ENCODE results near the gene PITPNM2.

Gene PITPNM2

DNA sequence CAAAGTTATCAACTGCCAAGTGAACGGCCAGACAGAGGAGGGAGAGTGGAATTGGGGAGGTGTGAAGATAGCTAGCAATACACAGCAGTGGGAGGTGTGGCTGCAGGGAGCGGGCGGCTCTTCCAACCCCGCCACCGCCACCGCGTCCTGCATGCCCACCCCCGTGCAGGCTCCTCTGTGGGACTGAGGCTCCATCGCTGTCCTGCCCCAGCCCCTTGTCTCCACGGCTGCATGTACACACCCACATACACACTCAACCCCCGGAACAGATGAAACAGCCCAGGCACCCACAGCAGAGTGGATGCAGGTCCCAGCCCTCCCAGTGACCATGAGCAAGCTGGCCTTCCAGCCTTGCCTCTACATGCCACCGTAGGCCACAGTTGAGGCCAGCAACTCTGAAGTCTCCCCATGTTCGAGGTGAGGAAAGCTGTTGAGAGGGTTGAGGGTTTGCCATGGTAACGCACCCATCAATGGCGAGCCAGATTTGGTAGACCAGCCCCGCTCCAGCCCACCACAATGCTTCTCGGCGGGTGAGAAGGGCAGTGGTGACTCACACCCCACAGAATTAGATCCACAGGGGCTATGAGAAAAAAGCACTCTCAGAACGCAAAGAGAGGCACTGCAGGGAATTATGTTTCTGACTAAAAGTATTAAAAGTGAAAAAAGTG is 39.3 kb downstream of the PITPNM2 start:
- ATAC-seq: peak; percentile 16; the same call in 2 of the 3 replicates
- TF ChIP-seq SNAI2 (CRISPR knock-in tag; IDR thresholded peaks at IDR 0.05): no peak
- TF ChIP-seq BACH2 (CRISPR knock-in tag; IDR thresholded peaks at IDR 0.05; ENCODE audit: borderline replicate concordance): no peak
- no peak for TF ChIP-seq CSDC2 (CRISPR knock-in tag; IDR thresholded peaks at IDR 0.05)
- no peak for TF ChIP-seq ZNF8 (CRISPR knock-in tag; IDR thresholded peaks at IDR 0.05)
- no peak for TF ChIP-seq TCF4 (CRISPR knock-in tag; IDR thresholded peaks at IDR 0.05; ENCODE audit: borderline replicate concordance)
- TF ChIP-seq ISL1 (CRISPR knock-in tag; IDR thresholded peaks at IDR 0.05): no peak
- TF ChIP-seq ZFP30 (CRISPR knock-in tag; IDR thresholded peaks at IDR 0.05): no peak
- TF ChIP-seq, protein P1, sequence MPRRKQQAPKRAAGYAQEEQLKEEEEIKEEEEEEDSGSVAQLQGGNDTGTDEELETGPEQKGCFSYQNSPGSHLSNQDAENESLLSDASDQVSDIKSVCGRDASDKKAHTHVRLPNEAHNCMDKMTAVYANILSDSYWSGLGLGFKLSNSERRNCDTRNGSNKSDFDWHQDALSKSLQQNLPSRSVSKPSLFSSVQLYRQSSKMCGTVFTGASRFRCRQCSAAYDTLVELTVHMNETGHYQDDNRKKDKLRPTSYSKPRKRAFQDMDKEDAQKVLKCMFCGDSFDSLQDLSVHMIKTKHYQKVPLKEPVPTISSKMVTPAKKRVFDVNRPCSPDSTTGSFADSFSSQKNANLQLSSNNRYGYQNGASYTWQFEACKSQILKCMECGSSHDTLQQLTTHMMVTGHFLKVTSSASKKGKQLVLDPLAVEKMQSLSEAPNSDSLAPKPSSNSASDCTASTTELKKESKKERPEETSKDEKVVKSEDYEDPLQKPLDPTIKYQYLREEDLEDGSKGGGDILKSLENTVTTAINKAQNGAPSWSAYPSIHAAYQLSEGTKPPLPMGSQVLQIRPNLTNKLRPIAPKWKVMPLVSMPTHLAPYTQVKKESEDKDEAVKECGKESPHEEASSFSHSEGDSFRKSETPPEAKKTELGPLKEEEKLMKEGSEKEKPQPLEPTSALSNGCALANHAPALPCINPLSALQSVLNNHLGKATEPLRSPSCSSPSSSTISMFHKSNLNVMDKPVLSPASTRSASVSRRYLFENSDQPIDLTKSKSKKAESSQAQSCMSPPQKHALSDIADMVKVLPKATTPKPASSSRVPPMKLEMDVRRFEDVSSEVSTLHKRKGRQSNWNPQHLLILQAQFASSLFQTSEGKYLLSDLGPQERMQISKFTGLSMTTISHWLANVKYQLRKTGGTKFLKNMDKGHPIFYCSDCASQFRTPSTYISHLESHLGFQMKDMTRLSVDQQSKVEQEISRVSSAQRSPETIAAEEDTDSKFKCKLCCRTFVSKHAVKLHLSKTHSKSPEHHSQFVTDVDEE (CRISPR knock-in tag; IDR thresholded peaks at IDR 0.05): no peak
- TF ChIP-seq ARNTL (CRISPR knock-in tag; IDR thresholded peaks at IDR 0.05; ENCODE audit: borderline replicate concordance, low read depth): no peak
- TF ChIP-seq, protein P2, sequence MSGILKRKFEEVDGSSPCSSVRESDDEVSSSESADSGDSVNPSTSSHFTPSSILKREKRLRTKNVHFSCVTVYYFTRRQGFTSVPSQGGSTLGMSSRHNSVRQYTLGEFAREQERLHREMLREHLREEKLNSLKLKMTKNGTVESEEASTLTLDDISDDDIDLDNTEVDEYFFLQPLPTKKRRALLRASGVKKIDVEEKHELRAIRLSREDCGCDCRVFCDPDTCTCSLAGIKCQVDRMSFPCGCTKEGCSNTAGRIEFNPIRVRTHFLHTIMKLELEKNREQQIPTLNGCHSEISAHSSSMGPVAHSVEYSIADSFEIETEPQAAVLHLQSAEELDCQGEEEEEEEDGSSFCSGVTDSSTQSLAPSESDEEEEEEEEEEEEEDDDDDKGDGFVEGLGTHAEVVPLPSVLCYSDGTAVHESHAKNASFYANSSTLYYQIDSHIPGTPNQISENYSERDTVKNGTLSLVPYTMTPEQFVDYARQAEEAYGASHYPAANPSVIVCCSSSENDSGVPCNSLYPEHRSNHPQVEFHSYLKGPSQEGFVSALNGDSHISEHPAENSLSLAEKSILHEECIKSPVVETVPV (CRISPR knock-in tag; IDR thresholded peaks at IDR 0.05): no peak
- TF ChIP-seq TOX (CRISPR knock-in tag; IDR thresholded peaks at IDR 0.05; ENCODE audit: borderline replicate concordance): no peak
- TF ChIP-seq, protein P3, sequence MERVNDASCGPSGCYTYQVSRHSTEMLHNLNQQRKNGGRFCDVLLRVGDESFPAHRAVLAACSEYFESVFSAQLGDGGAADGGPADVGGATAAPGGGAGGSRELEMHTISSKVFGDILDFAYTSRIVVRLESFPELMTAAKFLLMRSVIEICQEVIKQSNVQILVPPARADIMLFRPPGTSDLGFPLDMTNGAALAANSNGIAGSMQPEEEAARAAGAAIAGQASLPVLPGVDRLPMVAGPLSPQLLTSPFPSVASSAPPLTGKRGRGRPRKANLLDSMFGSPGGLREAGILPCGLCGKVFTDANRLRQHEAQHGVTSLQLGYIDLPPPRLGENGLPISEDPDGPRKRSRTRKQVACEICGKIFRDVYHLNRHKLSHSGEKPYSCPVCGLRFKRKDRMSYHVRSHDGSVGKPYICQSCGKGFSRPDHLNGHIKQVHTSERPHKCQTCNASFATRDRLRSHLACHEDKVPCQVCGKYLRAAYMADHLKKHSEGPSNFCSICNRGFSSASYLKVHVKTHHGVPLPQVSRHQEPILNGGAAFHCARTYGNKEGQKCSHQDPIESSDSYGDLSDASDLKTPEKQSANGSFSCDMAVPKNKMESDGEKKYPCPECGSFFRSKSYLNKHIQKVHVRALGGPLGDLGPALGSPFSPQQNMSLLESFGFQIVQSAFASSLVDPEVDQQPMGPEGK (CRISPR knock-in tag; IDR thresholded peaks at IDR 0.05; ENCODE audit: borderline replicate concordance): no peak
- no peak for TF ChIP-seq PPARA (CRISPR knock-in tag; IDR thresholded peaks at IDR 0.05; ENCODE audit: borderline replicate concordance)

DNA sequence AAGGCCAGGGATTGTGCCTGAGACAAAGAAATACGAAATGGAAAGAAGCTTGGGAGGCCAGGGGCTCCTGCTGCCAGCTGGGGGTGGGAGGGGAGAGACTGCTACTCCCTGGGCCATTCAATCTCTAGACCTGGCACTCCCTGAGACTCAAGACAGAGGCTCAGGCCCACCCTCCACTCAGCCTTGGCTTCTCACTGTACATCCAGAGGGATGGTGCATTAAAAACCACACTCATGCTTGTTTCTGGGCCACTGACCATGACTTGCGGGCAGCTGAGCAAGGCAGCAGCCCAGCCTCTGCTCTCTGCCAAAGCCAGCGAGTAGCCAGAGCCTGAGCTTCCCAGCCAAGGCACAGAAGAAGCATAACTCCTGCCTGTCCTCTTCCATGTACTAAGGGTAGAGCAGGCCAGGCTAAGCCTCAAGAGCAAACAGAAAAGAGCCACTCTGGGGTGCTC is 41.5 kb downstream of the PITPNM2 start:
- TF ChIP-seq, protein P1 (CRISPR knock-in tag; IDR thresholded peaks at IDR 0.05): no peak
- TF ChIP-seq PPARA (CRISPR knock-in tag; IDR thresholded peaks at IDR 0.05; ENCODE audit: borderline replicate concordance): no peak
- no peak for TF ChIP-seq TCF4 (CRISPR knock-in tag; IDR thresholded peaks at IDR 0.05; ENCODE audit: borderline replicate concordance)
- TF ChIP-seq TOX (CRISPR knock-in tag; IDR thresholded peaks at IDR 0.05; ENCODE audit: borderline replicate concordance): no peak
- TF ChIP-seq ZFP3 (CRISPR knock-in tag; IDR thresholded peaks at IDR 0.05): no peak
- no peak for ATAC-seq

DNA sequence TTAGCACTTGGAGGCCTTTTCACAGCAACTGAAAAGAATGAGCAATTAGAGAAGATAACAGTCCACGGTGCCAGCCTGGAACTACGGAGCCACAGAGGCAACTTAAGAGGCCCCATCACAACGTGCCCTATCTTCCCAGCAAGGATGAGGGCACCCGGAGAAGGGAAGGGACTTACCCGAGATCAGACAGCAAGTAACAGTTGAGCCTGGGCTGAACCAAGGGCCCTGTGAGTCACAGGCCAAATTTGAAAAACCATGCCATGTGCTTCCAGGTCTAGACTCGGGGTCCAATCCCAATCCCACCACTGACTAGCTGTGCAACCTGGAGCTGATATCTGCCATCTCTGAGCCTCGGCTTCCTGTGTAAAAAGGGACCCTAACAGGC is 42.2 kb downstream of the PITPNM2 start:
- ATAC-seq: no peak

More for the DNA sequence above, 42.2 kb downstream of the PITPNM2 start:
- no peak for TF ChIP-seq CSDC2 (CRISPR knock-in tag; IDR thresholded peaks at IDR 0.05)
- TF ChIP-seq, protein P4, sequence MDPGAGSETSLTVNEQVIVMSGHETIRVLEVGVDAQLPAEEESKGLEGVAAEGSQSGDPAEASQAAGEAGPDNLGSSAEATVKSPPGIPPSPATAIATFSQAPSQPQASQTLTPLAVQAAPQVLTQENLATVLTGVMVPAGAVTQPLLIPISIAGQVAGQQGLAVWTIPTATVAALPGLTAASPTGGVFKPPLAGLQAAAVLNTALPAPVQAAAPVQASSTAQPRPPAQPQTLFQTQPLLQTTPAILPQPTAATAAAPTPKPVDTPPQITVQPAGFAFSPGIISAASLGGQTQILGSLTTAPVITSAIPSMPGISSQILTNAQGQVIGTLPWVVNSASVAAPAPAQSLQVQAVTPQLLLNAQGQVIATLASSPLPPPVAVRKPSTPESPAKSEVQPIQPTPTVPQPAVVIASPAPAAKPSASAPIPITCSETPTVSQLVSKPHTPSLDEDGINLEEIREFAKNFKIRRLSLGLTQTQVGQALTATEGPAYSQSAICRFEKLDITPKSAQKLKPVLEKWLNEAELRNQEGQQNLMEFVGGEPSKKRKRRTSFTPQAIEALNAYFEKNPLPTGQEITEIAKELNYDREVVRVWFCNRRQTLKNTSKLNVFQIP (CRISPR knock-in tag; IDR thresholded peaks at IDR 0.05; ENCODE audit: borderline replicate concordance, low read depth): no peak
- TF ChIP-seq PPARA (CRISPR knock-in tag; IDR thresholded peaks at IDR 0.05; ENCODE audit: borderline replicate concordance): no peak
- no peak for TF ChIP-seq ZNF70 (CRISPR knock-in tag; IDR thresholded peaks at IDR 0.05)
- TF ChIP-seq TCF4 (CRISPR knock-in tag; IDR thresholded peaks at IDR 0.05; ENCODE audit: borderline replicate concordance): no peak
- TF ChIP-seq, protein P5, sequence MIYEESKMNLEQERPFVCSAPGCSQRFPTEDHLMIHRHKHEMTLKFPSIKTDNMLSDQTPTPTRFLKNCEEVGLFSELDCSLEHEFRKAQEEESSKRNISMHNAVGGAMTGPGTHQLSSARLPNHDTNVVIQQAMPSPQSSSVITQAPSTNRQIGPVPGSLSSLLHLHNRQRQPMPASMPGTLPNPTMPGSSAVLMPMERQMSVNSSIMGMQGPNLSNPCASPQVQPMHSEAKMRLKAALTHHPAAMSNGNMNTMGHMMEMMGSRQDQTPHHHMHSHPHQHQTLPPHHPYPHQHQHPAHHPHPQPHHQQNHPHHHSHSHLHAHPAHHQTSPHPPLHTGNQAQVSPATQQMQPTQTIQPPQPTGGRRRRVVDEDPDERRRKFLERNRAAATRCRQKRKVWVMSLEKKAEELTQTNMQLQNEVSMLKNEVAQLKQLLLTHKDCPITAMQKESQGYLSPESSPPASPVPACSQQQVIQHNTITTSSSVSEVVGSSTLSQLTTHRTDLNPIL (CRISPR knock-in tag; IDR thresholded peaks at IDR 0.05; ENCODE audit: low read depth): no peak
- no peak for TF ChIP-seq SNAI2 (CRISPR knock-in tag; IDR thresholded peaks at IDR 0.05)
